ENCODE results near the gene IGFBP7.

IGFBP7 gene

GRCh38 chr4:57109847-57110639, at the start of gene IGFBP7:
Gene IGFBP7 (minus strand): TSS chr4:57110385. CDS start chr4:57110351, 34 bp downstream.
- peak; percentile 31 to 40 for DNase-seq (ENCODE audit: low read depth in 1 of 2, low spot score in 1 of 2)
- TF ChIP-seq JUND (IDR thresholded peaks at IDR 0.05; ENCODE audit: low read depth) = no peak
- in situ Hi-C loops (cut with HindIII; ENCODE audit: low pct_unique_long_range_greater_than_20kb, low sequenced_read_pairs) = no loop called here

- in situ Hi-C loops (cut with HindIII; ENCODE audit: low pct_unique_long_range_greater_than_20kb, low sequenced_read_pairs) = no loop called here
- no peak for DNase-seq (ENCODE audit: low read depth in 1 of 2, low spot score in 1 of 2)
- no peak for TF ChIP-seq JUND (IDR thresholded peaks at IDR 0.05; ENCODE audit: low read depth)
Measured at GRCh38 chr4:57159866-57160265, 49.7 kb upstream of the IGFBP7 start.

- no peak for DNase-seq (ENCODE audit: low read depth in 1 of 2, low spot score in 1 of 2)
- no peak for TF ChIP-seq JUND (IDR thresholded peaks at IDR 0.05; ENCODE audit: low read depth)
- in situ Hi-C loops (cut with HindIII; ENCODE audit: low pct_unique_long_range_greater_than_20kb, low sequenced_read_pairs) = no loop called here
Measured at GRCh38 chr4:57158762-57159161, 48.6 kb upstream of the IGFBP7 start.

GRCh38 chr4:57158221-57158620, 48.0 kb upstream of the IGFBP7 start:
- TF ChIP-seq JUND (IDR thresholded peaks at IDR 0.05; ENCODE audit: low read depth) = no peak

GRCh38 chr4:57157596-57158137, 47.5 kb upstream of the IGFBP7 start:
- no peak for TF ChIP-seq JUND (IDR thresholded peaks at IDR 0.05; ENCODE audit: low read depth)
- in situ Hi-C loops (cut with HindIII; ENCODE audit: low pct_unique_long_range_greater_than_20kb, low sequenced_read_pairs) = no loop called here
- DNase-seq (ENCODE audit: low read depth in 1 of 2, low spot score in 1 of 2) = no peak

More at GRCh38 chr4:57158221-57158620, 48.0 kb upstream of the IGFBP7 start:
- peak in 1 of 2 experiments; percentile 37 for DNase-seq (ENCODE audit: low read depth in 1 of 2, low spot score in 1 of 2)
- in situ Hi-C loops (cut with HindIII; ENCODE audit: low pct_unique_long_range_greater_than_20kb, low sequenced_read_pairs) = no loop called here

GRCh38 chr4:57156242-57156990, 46.2 kb upstream of the IGFBP7 start:
- no peak for TF ChIP-seq JUND (IDR thresholded peaks at IDR 0.05; ENCODE audit: low read depth)
- in situ Hi-C loops (cut with HindIII; ENCODE audit: low pct_unique_long_range_greater_than_20kb, low sequenced_read_pairs) = no loop called here
- no peak for DNase-seq (ENCODE audit: low read depth in 1 of 2, low spot score in 1 of 2)

GRCh38 chr4:57154926-57155325, 44.7 kb upstream of the IGFBP7 start:
- no peak for TF ChIP-seq JUND (IDR thresholded peaks at IDR 0.05; ENCODE audit: low read depth)
- in situ Hi-C loops (cut with HindIII; ENCODE audit: low pct_unique_long_range_greater_than_20kb, low sequenced_read_pairs) = no loop called here
- no peak for DNase-seq (ENCODE audit: low read depth in 1 of 2, low spot score in 1 of 2)

- DNase-seq (ENCODE audit: low read depth in 1 of 2, low spot score in 1 of 2) = no peak
- in situ Hi-C loops (cut with HindIII; ENCODE audit: low pct_unique_long_range_greater_than_20kb, low sequenced_read_pairs) = no loop called here
- no peak for TF ChIP-seq JUND (IDR thresholded peaks at IDR 0.05; ENCODE audit: low read depth)
Measured at GRCh38 chr4:57154191-57154590, 44.0 kb upstream of the IGFBP7 start.

- no peak for TF ChIP-seq JUND (IDR thresholded peaks at IDR 0.05; ENCODE audit: low read depth)
- DNase-seq (ENCODE audit: low read depth in 1 of 2, low spot score in 1 of 2) = no peak
- in situ Hi-C loops (cut with HindIII; ENCODE audit: low pct_unique_long_range_greater_than_20kb, low sequenced_read_pairs) = no loop called here
Measured at GRCh38 chr4:57153207-57153606, 43.0 kb upstream of the IGFBP7 start.

GRCh38 chr4:57151481-57151880, 41.3 kb upstream of the IGFBP7 start:
- no peak for DNase-seq (ENCODE audit: low read depth in 1 of 2, low spot score in 1 of 2)
- no peak for TF ChIP-seq JUND (IDR thresholded peaks at IDR 0.05; ENCODE audit: low read depth)
- in situ Hi-C loops (cut with HindIII; ENCODE audit: low pct_unique_long_range_greater_than_20kb, low sequenced_read_pairs) = no loop called here

- TF ChIP-seq JUND (IDR thresholded peaks at IDR 0.05; ENCODE audit: low read depth) = no peak
- in situ Hi-C loops (cut with HindIII; ENCODE audit: low pct_unique_long_range_greater_than_20kb, low sequenced_read_pairs) = no loop called here
- DNase-seq (ENCODE audit: low read depth in 1 of 2, low spot score in 1 of 2) = no peak
Measured at GRCh38 chr4:57149833-57150232, 39.6 kb upstream of the IGFBP7 start.

- DNase-seq (ENCODE audit: low read depth in 1 of 2, low spot score in 1 of 2) = no peak
- TF ChIP-seq JUND (IDR thresholded peaks at IDR 0.05; ENCODE audit: low read depth) = no peak
- in situ Hi-C loops (cut with HindIII; ENCODE audit: low pct_unique_long_range_greater_than_20kb, low sequenced_read_pairs) = no loop called here
Measured at GRCh38 chr4:57148831-57149505, 38.8 kb upstream of the IGFBP7 start.

Data from T47D (cell line).